OCI-LY1 (cell line): ENCODE results near the gene GPR143.

ENCODE experiments used
- EZH2 ChIP-seq: fragments of 200-600 bp; sonication (generic), shearing (Covaris generic); IDR thresholded peaks from 2 replicates; pipeline ENCODE4 v1.8.0; 2017; ENCODE audit warnings: borderline replicate concordance, mixed run types, mild to moderate bottlenecking, antibody characterized with exemption, low read length, moderate library complexity, mixed read lengths
- TF ChIP-seq, protein P1 (sequence below): fragments of 200-600 bp; sonication (generic), shearing (Covaris generic); IDR thresholded peaks from 2 replicates; pipeline ENCODE4 v1.5.1; 2017; ENCODE audit warnings: mild to moderate bottlenecking, antibody characterized with exemption, low read length, moderate library complexity, mixed read lengths

DNA sequence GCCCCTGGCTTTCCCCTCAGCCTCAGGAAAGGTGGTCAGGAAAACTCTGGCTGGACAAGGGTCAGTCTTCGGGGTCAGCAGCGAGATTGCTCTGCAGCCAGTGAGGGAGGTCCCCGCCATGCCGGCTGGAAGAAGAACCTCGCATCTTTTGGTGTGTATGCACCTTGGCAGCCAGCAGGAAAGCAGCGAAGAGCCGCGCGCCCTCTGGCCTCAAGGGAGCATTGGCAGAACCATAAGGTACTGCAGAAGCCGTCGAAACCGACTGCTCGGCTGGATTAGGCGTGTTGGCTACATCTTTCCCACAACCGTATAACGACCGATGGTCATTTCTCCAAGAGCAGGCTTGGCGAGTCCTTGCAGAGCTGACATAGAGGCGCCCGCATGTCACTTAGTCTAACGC is 48.3 kb downstream of the GPR143 start:
- TF ChIP-seq, protein P1, sequence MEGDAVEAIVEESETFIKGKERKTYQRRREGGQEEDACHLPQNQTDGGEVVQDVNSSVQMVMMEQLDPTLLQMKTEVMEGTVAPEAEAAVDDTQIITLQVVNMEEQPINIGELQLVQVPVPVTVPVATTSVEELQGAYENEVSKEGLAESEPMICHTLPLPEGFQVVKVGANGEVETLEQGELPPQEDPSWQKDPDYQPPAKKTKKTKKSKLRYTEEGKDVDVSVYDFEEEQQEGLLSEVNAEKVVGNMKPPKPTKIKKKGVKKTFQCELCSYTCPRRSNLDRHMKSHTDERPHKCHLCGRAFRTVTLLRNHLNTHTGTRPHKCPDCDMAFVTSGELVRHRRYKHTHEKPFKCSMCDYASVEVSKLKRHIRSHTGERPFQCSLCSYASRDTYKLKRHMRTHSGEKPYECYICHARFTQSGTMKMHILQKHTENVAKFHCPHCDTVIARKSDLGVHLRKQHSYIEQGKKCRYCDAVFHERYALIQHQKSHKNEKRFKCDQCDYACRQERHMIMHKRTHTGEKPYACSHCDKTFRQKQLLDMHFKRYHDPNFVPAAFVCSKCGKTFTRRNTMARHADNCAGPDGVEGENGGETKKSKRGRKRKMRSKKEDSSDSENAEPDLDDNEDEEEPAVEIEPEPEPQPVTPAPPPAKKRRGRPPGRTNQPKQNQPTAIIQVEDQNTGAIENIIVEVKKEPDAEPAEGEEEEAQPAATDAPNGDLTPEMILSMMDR: no peak
- no peak for TF ChIP-seq EZH2
